ENCODE measurements around the gene ZDHHC7.
A peak's percentile ranks its signal among the peaks of the same experiment; 100 is the strongest.

Gene ZDHHC7

DNA sequence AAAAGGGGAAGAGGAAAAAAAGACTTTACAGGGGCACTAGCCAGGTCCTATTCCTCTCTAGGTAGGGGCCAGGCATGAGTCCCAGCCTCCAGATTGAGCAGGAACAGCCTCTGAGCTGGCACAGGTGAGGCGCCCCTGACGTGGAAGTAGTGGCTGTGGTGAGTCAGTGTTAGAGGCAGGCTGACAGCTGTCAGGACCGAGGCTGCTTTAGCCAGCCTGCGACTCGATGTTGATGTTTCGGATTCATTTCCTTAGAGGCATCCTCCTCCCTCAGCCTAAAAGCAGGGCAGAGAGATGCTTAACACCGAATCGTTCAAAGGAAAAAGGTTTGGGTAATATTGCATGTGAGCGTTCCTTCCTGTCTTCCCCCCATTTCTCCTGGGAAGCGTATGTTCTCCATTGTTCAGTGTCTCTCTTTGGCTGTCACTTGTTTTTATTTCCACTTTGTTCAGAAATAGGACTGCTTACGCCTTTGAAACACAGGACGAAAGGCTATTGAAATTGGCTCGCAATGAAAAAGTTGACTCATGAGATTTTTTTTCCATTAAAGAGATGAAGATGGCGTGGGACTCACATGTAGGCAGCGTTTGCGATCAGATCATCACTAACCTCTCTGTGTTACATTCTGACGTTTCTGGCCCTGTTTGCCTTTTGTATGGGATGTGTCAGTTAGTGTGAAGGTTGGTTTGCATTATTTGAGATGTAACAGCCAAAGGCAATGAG lies 17.5 kb upstream of the ZDHHC7 start:
- H3K4me1 ChIP-seq (ENCODE audit: insufficient read depth, low read length): peaks cover 25% of the 10 kb centered on the region
- H3K4me3 ChIP-seq (ENCODE audit: low read depth in 1 of 2, low read length in 2 of 2): peak overlapping the region in 1 of 2 donors; percentile 88
- H3K27ac ChIP-seq (ENCODE audit: low read depth, low read length): peak overlapping the region; percentile 96
- H3K36me3 ChIP-seq (ENCODE audit: insufficient read depth, low read length): no peaks in the 10 kb centered on the region
- no peaks in the 10 kb centered on the region for H3K27me3 ChIP-seq (ENCODE audit: control insufficient read depth in 1 of 2, insufficient read depth in 2 of 2, low read length in 2 of 2)
- H3K9me3 ChIP-seq (ENCODE audit: low read length): no peaks in the 10 kb centered on the region
- peak overlapping the region; percentile 23 for H3K9ac ChIP-seq (ENCODE audit: low read length)

- Histone ChIP-seq H3K4me1 (ENCODE audit: insufficient read depth, low read length) (peaks cover 25% of the 10 kb centered on the region), H3K9me3 (ENCODE audit: low read length) (no peaks in the 10 kb centered on the region), H3K4me3 (ENCODE audit: low read depth in 1 of 2, low read length in 2 of 2) (peak overlapping the region; percentile 70 to 88), H3K27ac (ENCODE audit: low read depth, low read length) (peak overlapping the region; percentile 96), H3K27me3 (ENCODE audit: control insufficient read depth in 1 of 2, insufficient read depth in 2 of 2, low read length in 2 of 2) (no peaks in the 10 kb centered on the region), H3K9ac (ENCODE audit: low read length) (peak overlapping the region; percentile 23), H3K36me3 (ENCODE audit: insufficient read depth, low read length) (no peaks in the 10 kb centered on the region)
These were observed 16.8 kb upstream of the ZDHHC7 start for GRCh38 chr16:85027958-85028684.

DNA sequence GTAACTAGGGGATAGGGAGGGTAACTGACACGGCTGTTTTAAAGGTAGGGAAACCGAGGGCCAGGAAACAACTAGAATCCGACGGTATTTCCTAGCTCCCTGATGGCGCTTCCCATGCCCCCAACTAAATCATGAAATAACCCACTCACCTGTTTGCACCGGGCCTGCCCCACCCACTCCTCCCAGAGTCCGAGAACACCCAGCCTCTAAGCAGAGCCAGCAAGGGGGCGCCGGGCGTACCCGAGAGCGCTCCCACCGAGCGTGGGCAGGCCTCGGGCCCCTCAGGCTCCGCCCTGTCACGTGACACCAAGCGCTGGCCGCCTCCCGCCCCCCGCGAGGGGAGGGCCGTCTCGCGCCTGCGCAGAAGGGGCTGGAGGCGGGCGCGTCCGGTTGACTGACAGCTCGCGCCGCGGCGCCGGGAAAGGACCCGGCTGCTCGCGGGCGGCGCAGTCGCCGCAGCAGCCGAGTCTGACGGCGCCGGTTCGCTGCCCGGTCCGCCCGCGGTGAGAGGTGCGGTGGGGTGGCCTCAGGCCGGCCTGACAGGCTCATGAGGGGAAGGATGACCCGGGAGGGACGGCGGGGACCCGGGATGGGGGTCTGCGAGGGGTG lies 16.1 kb upstream of the ZDHHC7 start, which contains the start of gene KIAA0513:
TSS of gene KIAA0513 (plus strand) at position 447 of the 609 bp plus-strand sequence. CDS start 39,277 bp downstream, outside the sequence.
- Histone ChIP-seq H3K4me1 (ENCODE audit: insufficient read depth, low read length) (peaks cover 25% of the 10 kb centered on the region), H3K36me3 (ENCODE audit: insufficient read depth, low read length) (no peaks in the 10 kb centered on the region), H3K27ac (ENCODE audit: low read depth, low read length) (peak within 1 kb of the TSS; percentile 96)

GRCh38 chr16:85026703-85027102 lies 15.4 kb upstream of the ZDHHC7 start:
- no peaks in the 10 kb centered on the region for H3K27me3 ChIP-seq (ENCODE audit: control insufficient read depth in 1 of 2, insufficient read depth in 2 of 2, low read length in 2 of 2)
- H3K27ac ChIP-seq (ENCODE audit: low read depth, low read length): peak overlapping the region; percentile 43
- H3K9me3 ChIP-seq (ENCODE audit: low read length): no peaks in the 10 kb centered on the region
- peak overlapping the region; percentile 49 for H3K9ac ChIP-seq (ENCODE audit: low read length)
- H3K4me3 ChIP-seq (ENCODE audit: low read depth in 1 of 2, low read length in 2 of 2): peak overlapping the region; percentile 78 to 88
- no peaks in the 10 kb centered on the region for H3K36me3 ChIP-seq (ENCODE audit: insufficient read depth, low read length)
- H3K4me1 ChIP-seq (ENCODE audit: insufficient read depth, low read length): peaks cover 25% of the 10 kb centered on the region

More for the DNA sequence above, 16.1 kb upstream of the ZDHHC7 start, which contains the start of gene KIAA0513:
- Histone ChIP-seq H3K9me3 (ENCODE audit: low read length) (no peaks in the 10 kb centered on the region), H3K4me3 (ENCODE audit: low read depth in 1 of 2, low read length in 2 of 2) (peak within 1 kb of the TSS; percentile 78 to 88), H3K9ac (ENCODE audit: low read length) (peak within 1 kb of the TSS; percentile 54), H3K27me3 (ENCODE audit: control insufficient read depth in 1 of 2, insufficient read depth in 2 of 2, low read length in 2 of 2) (no peaks in the 10 kb centered on the region)

DNA sequence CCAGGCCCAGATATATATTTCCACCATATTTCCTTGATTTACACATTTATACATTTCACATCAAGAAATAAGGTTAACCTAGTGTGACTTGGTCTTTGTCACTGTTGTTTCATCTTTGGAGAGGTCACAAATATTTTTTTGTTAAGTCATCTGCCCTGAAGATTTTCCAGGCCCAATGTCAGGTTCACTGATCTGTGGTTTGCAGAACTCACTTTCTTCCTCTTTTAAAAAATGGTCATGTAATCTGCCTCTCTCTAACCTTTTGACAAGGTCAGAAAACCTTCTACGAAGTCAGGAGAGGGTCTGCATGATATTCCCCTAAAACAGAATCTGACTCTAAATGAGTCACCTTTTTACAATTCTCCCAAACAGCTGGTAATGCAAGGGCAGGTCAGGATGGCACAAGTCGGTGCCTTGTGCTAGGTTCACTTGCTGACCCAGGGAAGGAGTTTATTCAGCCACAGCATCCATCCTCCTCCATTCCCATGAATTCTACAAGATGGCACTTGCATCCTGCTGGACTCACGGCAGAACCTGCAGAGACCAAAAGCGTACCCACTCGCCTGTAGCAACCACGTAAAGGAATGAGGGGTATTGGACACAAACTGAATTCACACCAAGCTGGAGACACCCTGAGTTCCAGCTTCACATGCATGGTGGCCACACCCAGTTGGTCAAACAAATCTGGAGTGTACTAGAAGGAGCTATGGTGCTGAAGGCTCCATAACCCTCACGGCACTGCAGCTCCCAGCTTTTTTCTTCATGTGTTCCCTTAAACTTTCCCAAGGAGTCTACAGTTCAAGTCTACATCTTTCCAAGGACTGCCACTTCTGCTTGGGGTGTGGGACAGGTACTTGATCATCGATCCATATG lies 14.7 kb upstream of the ZDHHC7 start:
- no peak overlapping the region for H3K4me3 ChIP-seq (ENCODE audit: low read depth in 1 of 2, low read length in 2 of 2)
- peaks cover 25% of the 10 kb centered on the region for H3K4me1 ChIP-seq (ENCODE audit: insufficient read depth, low read length)
- no peak overlapping the region for H3K9ac ChIP-seq (ENCODE audit: low read length)
- no peaks in the 10 kb centered on the region for H3K36me3 ChIP-seq (ENCODE audit: insufficient read depth, low read length)
- no peaks in the 10 kb centered on the region for H3K27me3 ChIP-seq (ENCODE audit: control insufficient read depth in 1 of 2, insufficient read depth in 2 of 2, low read length in 2 of 2)
- H3K9me3 ChIP-seq (ENCODE audit: low read length): no peaks in the 10 kb centered on the region
- H3K27ac ChIP-seq (ENCODE audit: low read depth, low read length): no peak overlapping the region

DNA sequence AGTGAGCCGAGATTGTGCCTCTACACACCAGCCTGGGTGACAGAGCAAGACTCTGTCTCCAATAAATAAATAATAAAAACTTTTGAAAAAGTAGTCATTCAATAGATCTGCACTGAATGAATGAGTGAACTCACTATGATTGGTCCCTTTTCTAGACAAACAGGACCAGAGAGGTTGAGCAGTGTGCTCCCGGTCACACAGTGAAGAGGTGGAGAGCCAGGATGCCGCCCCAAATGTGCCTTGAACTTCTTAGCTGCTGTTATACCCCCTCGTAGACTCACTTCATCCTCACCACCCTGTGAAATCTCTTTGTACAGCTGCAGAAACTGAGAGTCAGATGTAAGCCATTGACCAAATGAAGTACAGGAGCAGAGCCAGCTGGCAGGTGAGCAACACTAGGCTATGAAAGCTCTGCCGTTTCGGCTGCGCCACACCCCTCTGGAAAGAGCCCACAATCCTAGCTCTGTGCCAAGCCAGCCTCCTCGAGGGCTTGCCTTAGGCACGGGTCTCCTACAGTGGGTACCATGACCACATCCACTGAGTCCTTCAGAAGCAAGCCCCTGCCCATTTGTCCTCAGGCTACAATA lies 8.4 kb upstream of the ZDHHC7 start:
- Histone ChIP-seq H3K9ac (ENCODE audit: low read length) (no peak overlapping the region), H3K27me3 (ENCODE audit: control insufficient read depth in 1 of 2, insufficient read depth in 2 of 2, low read length in 2 of 2) (no peaks in the 10 kb centered on the region), H3K4me1 (ENCODE audit: insufficient read depth, low read length) (peaks cover 7% of the 10 kb centered on the region), H3K9me3 (ENCODE audit: low read length) (no peaks in the 10 kb centered on the region), H3K36me3 (ENCODE audit: insufficient read depth, low read length) (no peaks in the 10 kb centered on the region), H3K4me3 (ENCODE audit: low read depth in 1 of 2, low read length in 2 of 2) (peak overlapping the region in 1 of 2 donors; percentile 27), H3K27ac (ENCODE audit: low read depth, low read length) (no peak overlapping the region)

DNA sequence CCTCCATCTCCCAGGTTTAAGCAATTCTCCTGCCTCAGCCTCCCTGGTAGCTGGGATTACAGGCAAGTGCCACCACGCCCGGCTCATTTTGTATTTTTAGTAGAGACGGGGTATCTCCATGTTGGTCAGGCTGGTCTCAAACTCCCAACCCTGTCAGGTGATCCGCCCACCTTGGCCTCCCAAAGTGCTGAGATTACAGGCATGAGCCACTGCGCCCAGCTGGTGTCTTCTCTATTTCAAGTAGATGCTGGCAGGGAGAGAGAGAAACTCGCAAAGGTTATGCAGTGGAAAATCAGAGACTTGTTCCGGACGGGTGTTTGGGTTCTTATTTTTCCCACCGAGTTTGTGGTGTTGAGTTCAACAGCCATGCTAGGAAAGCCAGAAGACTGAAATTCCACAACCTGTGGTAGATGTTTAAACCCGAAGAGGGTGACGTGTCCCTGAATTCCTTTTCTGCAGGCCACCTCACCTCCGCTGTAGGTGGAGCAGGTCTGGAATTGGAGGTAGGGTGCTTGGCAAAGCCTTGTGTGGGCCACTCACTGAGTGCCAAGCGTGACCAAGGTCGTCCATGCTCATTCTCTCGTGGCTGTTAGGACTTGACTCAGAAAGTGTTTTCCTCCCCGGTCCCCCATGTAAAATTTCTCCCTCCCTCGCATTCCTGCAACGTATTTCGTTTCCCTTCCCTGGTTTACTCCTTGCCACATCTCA lies 7.3 kb upstream of the ZDHHC7 start:
- Histone ChIP-seq H3K36me3 (ENCODE audit: insufficient read depth, low read length) (no peaks in the 10 kb centered on the region), H3K4me1 (ENCODE audit: insufficient read depth, low read length) (peaks cover 7% of the 10 kb centered on the region), H3K9me3 (ENCODE audit: low read length) (no peaks in the 10 kb centered on the region), H3K27ac (ENCODE audit: low read depth, low read length) (no peak overlapping the region), H3K27me3 (ENCODE audit: control insufficient read depth in 1 of 2, insufficient read depth in 2 of 2, low read length in 2 of 2) (no peaks in the 10 kb centered on the region), H3K9ac (ENCODE audit: low read length) (no peak overlapping the region), H3K4me3 (ENCODE audit: low read depth in 1 of 2, low read length in 2 of 2) (no peak overlapping the region)

GRCh38 chr16:85017633-85018032 lies 6.3 kb upstream of the ZDHHC7 start:
- Histone ChIP-seq H3K9me3 (ENCODE audit: low read length) (no peaks in the 10 kb centered on the region), H3K4me1 (ENCODE audit: insufficient read depth, low read length) (peaks cover 7% of the 10 kb centered on the region), H3K27me3 (ENCODE audit: control insufficient read depth in 1 of 2, insufficient read depth in 2 of 2, low read length in 2 of 2) (no peaks in the 10 kb centered on the region), H3K36me3 (ENCODE audit: insufficient read depth, low read length) (no peaks in the 10 kb centered on the region), H3K4me3 (ENCODE audit: low read depth in 1 of 2, low read length in 2 of 2) (no peak overlapping the region), H3K9ac (ENCODE audit: low read length) (no peak overlapping the region), H3K27ac (ENCODE audit: low read depth, low read length) (no peak overlapping the region)

DNA sequence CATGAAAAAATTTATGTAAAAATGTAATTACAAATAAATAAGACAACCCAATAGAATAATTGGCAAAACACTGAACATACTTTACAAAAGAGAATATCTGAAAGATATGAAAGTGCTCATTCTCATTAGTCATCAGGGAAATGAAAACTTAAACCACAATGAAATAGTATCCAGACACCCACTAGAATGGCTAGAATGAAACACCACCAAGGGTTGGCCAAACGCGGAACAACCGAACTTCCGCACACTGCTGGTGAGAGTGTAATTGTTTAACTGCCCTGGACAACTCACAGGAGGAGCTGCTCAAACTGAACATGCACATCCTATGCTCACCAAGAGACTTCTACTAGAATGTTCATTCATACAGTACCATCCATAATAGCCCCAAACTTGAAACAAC lies 5.8 kb upstream of the ZDHHC7 start:
- H3K27ac ChIP-seq (ENCODE audit: low read depth, low read length): no peak overlapping the region
- H3K9ac ChIP-seq (ENCODE audit: low read length): no peak overlapping the region
- H3K4me1 ChIP-seq (ENCODE audit: insufficient read depth, low read length): peaks cover 7% of the 10 kb centered on the region
- no peaks in the 10 kb centered on the region for H3K27me3 ChIP-seq (ENCODE audit: control insufficient read depth in 1 of 2, insufficient read depth in 2 of 2, low read length in 2 of 2)
- no peak overlapping the region for H3K4me3 ChIP-seq (ENCODE audit: low read depth in 1 of 2, low read length in 2 of 2)
- no peaks in the 10 kb centered on the region for H3K36me3 ChIP-seq (ENCODE audit: insufficient read depth, low read length)
- no peaks in the 10 kb centered on the region for H3K9me3 ChIP-seq (ENCODE audit: low read length)

DNA sequence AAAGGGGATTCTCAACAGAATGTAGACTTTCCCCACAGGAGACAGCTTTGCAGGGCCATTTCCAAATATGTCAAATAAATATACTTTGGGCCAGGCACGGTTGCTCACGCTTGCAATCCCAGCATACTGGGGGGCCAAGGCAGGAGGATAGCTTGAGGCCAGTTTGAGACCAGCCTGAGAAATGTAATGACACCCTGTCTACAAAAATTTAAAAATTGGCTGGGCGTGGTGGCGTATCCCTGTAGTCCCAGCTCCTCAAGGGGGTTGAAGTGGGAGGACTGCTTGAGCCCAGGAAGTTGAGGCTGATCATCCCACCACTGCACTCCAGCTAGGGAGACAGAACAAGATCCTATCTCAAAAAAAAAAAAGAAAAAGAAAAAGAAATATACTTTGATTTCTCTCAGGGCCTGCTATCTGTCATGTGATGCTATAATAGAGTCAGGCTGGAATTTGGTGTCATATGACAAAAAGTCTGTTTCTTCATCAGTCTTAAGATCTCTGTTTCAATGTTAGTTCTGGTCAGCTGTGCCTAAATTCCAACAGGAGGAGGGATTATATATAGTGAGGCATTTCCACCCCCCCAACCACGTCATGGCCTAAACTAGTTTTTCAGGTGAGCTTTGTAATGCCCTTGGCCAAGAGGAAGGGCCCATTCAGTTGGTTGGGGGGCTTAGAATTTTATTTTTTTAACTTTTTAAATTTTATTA lies 4.3 kb upstream of the ZDHHC7 start:
- H3K9ac ChIP-seq (ENCODE audit: low read length): no peak overlapping the region
- H3K36me3 ChIP-seq (ENCODE audit: insufficient read depth, low read length): no peaks in the 10 kb centered on the region
- H3K4me1 ChIP-seq (ENCODE audit: insufficient read depth, low read length): peaks cover 7% of the 10 kb centered on the region
- H3K27ac ChIP-seq (ENCODE audit: low read depth, low read length): no peak overlapping the region
- no peaks in the 10 kb centered on the region for H3K9me3 ChIP-seq (ENCODE audit: low read length)
- no peaks in the 10 kb centered on the region for H3K27me3 ChIP-seq (ENCODE audit: control insufficient read depth in 1 of 2, insufficient read depth in 2 of 2, low read length in 2 of 2)
- no peak overlapping the region for H3K4me3 ChIP-seq (ENCODE audit: low read depth in 1 of 2, low read length in 2 of 2)
